SKM-1 treated with dmso at 0.1 percent for 144 hours (cell line): Measurements from ENCODE around the gene GFOD1.
"Not testable (repeated sequence)": the region's sequence is repeated elsewhere in the genome, so short reads cannot be mapped to it uniquely, and the experiment has no call there.

Experiments used
- DNase-seq: peaks from one replicate; lab custom pipeline; 2025; ENCODE audit not compliant: unreplicated experiment; lab: John Stamatoyannopoulos, UW

The GFOD1 gene

DNA sequence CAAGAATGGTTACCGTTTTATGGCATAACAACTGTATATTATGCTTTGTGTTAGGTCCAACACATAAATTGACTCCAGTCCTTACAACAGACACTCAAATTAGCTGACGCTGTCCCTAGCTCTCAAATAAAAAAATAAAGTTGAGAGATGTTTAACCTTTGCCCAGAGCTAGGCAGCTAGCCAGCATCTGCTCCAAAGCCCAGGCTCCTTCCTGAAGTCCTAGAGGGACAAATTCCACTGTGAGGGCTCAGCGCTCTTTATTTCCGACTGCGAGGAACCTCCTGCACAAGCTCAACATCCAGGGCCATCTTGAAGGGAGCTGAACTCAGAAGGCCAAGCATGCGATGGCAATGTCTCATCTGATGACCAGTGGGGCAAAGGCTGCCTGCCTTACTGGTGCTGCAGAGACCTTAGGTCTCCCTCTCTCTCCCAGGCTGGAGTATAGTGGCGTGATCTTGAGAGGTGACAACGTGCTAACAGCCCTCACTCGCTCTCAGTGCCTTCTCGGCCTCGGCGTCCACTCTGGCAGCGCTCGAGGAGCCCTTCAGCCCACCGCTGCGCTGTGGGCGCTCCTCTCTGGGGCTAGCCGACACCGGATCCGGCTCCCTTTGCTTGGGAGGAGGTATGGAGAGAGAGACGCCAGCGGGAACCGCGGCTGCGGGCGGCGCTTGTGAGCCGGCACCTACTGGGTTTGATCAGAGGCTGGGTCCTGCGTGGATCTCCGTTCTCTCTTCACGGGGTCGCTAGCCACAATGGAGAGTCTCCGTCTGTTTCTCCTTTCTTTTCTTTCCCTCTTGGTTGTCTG lies 24.7 kb upstream of the GFOD1 start:
- DNase-seq = no peak

DNA sequence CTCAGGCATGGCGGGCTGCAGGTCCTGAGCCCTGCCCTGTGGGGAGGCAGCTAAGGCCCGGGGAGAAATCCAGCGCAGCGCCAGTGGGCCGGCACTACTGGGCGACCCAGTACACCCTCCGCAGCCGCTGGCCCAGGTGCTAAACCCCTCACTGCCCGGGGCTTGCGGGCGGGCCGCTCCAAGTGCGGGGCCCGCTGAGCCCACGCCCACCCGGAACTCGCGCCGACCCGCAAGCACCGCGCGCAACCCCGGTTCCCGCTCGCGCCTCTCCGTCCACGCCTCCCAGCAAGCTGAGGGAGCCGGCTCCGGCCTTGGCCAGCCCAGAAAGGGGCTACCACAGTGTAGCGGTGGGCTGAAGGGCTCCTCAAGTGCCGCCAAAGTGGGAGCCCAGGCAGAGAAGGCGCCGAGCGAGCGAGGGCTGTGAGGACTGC lies 23.8 kb upstream of the GFOD1 start:
- DNase-seq = not testable (repeated sequence)

DNA sequence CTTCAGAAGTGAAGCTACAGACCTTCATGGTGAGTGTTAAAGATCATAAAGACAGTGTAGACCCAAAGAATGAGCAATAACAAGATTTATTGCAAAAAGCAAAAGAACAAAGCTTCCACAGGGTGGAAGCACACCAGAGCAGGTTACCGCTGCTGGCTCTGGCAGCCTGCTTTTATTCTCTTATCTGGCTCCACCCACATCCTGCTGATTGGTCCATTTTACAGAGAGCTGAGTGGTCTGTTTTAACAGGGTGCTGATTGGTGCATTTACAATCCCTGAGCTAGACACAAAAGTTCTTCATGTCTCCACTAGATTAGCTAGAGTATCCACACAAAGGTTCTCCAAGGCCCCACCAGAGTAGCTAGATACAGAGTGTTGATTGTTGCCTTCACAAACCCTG lies 23.0 kb upstream of the GFOD1 start:
- not testable (repeated sequence) for DNase-seq

DNA sequence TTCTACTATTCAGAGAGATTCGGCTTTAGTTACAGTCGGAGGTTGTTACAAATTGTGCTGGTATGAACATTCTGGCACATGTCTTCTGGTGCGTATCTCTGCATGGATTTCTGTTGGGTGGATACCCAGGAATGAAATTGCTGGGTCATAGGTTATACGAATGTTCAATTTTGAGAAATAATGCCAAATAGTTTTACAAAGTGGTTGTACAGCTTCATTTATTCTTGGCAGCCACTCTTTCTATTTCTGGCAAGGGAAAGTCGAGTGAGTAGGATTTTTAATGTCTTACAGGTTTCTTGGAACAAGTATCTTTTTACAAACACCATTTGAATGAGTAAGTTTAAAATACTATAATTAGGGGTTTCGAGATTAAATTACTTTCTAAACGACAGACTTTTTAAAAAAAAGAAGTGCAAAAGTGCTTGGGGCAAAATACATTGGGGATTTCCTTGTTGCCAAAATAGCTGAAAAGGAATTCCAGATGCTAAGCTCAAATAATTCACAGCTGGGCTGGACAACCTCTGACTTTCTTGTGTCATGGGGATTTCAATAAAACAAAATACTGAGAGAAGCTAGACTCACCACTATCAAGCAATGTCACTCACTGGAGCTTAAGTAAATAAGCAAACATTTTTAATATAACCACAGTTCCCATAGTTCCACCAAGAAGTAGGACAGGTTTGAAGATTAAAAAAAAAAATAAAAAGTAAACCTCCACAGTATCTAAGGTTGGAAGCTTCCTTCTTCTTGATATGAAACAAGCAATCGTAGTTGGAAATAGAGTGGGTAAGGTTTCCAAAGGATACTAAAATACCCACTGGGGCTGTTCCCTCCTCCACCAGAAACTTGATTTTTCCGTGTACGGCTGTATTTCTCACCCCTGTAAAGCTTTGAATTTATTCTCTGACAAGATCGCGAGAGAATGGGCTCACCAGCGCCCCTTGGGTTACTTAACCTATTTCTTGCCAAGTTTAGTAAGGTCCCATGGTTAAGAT lies 21.6 kb upstream of the GFOD1 start:
- no peak for DNase-seq

DNA sequence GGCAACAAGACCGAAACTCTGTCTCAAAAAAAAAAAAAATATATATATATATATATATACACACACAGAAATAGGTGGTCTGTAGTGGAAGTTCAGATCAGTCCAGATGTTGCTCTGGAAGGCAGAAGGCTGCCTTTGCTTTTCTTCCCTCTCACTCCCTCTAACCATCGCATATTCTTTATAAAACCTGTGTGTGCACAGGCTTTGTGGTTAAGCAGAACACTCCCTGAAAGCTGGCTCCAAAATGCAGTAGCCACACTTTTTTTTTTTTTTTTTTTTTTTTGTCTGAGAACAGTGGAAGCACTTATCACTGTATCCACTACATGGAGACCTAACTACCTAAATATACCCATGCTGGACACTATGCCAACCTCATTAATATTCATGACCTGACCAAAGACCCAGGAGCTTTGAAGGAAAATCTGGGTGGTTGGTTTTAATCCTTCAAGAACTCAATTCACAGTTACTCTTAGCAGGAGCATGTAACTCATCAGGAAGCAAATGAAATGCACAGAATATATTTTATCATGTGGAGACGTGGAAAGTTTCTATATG lies 20.0 kb upstream of the GFOD1 start:
- DNase-seq = no peak

DNA sequence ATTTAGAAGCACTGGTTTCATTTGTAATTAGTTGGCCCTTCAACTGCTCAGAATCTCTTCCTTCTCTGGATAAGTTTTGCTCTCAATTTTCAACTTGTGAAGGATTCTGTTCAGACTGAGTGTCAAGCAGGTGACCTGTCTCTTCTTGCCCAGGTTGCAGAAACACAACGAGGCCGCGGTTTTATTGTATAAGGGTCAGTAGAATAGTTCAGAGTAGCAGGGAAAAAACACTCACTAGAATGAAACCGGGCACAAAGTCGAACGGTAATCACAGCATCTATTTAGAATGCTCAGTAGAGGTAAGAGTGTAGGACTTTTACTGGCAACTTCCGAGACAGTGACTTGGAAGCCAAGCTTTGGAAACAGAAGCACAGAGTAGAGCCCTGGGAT lies 17.9 kb upstream of the GFOD1 start:
- no peak for DNase-seq

DNA sequence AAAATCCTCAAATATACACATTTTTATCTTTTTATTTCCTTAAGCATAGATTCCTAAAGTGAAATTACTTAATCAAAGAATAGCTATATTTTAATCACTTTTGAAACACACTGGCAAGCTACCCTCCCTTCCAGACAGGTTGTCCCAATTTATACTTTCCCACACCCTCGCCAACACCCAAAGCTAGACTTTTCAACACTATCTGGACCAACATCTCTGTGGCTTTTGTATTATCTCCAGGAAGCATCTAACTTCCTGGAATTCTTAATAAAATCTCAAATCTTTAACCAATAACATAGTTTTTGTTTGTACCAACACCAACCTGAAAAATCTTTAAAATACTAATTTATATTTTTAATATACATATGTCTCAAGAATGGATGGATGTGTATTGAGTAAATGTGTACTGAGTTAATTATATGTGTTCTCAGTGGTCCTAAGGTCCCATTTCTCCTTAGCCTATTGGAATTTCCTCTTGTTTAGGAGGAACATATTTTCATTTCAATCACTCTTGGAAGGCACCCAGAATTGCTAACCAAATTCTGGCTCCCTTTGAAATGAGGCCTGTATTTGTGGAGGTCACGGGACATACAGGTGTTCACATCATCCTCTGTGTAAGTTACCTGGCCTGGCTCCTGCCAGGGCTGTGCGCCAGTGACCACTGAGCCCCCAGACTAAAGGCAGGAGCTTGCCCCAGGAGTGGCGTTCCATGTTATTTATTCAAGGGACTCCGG lies 17.4 kb upstream of the GFOD1 start:
- no peak for DNase-seq

DNA sequence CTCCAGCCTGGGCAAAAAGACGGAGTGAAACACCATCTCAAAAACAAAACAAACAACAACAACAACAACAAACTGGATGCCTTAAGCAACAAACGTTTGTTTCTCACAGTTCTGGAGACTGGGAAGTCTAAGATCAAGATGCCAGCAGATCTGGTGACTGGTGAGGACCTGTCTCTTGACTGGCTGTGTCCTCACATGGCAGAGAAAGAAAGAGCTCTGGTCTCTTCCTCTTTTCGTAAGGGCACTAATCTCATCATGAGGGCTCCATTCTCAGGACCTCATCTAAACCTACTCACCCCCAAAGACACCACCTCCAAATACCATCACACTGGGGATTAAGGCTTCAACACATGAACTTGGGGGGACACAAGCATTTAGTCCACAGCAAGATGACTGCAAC lies 13.5 kb upstream of the GFOD1 start:
- DNase-seq = no peak

DNA sequence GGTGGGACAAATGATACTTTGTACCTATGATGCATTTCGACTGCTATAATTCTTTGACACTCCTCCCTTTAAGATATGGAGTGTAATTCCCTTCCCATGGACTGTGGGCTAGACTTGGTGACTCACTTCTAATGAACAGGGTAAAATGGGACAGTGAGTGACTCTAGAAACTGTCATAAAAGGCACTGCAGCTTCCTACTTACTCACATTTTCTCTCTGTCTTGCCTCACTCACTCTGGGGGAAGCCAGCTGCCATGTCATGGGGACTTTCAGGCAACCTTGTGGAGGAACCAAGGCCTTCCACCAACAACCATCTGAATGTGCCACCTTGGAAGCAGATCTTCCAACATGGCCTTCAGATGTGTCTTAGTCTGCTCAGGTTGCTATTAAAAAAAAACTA lies 12.9 kb upstream of the GFOD1 start:
- no peak for DNase-seq

DNA sequence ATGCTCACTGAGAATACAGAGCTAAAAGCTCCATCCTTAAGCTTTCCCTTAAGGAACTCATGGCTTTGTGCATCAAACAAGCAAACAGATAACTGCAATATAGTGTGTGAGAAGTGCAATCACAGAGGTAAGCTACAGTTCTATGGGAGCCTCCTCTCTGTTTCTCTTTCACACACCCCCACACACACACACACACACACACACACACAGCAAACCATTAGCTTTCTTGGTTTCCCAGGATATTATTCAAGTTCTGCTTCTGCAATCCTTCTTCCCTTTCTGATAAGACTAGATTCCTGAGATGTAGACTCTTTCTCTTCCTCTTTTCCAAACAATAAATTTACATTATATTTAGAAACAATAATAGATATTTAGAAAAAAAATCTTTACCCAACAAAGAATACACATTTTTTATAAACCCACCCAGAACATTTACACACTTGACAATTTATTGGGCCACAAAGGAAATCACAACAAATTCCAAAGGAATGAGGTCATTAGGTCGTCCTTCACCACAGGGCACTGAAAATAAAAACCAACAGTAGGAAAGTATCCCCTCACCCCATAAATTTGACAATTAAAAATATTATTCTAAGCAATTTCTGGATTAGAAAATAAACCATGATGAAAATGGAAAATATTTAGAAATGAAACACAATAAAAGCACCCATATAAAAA lies 9.3 kb upstream of the GFOD1 start:
- DNase-seq = peak; percentile 13

DNA sequence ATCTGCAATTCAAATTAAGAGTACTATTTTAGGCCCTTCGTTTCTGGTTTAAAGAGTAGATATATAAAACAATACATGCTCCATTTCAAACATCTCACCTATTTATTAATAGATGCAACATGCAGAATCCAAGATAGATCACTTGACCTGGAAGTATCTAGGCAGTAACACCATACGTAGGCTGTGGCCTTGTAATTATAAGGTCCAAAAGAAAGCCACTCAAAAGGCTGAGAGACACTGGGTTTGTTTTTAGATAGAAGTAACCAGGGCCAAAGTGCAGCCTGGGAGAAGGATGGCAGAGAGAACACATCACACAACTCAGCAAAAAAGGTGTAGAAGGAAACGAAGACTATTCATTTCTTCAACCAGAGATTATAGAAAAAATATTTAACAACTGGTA lies 8.4 kb upstream of the GFOD1 start:
- no peak for DNase-seq

DNA sequence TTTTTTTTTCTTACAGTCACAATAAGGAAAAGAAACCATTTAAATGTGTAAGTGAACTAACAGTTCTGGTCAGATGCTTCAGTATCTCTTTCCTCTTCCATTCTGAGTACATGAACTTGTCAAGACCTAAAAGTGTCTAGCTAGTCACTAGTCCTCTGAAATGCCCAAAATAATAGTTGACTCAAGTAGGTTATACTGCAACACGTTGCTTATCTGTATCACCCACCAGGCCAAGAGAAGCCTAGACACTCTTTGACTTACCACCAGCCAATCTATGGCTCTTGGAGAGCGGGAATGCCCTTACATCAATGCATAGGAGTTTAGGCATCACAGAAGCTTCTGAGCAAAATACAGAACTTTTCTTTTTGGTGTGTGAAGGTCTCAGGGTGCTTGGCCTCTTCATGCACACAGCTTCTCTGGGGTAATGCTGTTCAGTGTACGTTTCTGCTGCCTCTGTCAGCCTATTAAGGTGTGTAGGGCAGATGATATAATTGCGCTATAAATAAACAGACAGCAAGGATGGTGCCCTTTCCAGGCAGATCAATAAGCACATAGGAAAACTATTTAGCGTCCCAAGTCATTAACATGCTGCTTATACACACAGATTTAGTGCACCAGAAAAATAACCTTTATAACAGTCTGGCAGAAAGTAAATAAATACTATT lies 7.8 kb upstream of the GFOD1 start:
- DNase-seq = no peak

DNA sequence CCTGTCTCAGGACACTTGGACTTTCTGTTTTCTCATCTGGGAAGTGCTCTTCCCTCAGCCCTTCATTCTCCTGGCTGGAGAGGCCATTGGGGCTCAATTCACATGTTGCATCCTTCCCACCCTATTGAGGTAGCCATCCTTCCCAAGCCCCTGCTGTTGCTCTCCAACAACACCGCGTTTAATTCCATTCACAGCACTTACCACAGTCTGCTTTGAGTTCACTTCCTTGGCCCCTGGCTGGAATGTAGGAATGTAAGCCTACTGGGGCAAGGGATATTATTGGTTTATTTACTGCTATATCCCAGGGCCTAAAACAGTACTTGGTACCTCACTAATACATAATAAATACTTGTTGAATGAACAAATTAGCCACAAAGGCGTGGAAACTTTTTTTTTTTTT lies 6.7 kb upstream of the GFOD1 start:
- DNase-seq = no peak

DNA sequence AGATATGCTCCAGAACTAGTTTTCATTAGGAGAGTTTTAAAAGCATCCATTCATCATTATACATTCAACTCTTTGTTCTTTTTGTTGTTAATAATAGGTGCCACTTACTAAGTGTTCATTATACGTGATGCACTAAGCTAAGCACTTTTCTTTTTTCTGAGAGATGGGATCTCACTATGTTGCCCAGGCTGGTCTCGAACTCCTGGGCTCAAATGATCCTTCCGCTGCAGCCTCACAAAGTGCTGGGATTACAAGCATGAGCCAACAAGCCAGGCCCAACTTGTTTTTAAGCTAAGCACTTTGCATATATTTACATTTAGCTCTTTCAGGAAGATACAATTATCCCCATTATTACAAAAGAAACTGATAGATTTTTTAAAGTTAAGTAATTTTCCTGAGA lies 5.7 kb upstream of the GFOD1 start:
- no peak for DNase-seq

DNA sequence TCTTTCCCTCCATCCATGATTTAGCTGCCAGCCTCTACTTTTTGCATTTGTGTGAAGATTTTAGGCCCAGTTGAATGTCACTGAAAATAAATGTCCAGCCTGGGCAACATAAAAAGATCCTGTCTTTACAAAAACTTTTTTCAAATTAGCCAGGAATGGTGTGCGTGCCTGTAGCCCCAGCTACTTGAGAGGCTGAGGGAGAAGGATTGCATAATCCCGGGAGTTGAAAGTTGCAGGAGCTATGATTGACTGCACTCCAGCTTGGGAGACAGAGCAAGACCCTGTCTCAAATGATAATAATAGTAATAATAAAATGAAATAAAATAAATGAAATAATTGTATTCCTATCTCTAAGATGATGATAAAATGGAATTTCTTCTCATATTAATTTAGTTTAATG lies 5.0 kb upstream of the GFOD1 start:
- DNase-seq = no peak

DNA sequence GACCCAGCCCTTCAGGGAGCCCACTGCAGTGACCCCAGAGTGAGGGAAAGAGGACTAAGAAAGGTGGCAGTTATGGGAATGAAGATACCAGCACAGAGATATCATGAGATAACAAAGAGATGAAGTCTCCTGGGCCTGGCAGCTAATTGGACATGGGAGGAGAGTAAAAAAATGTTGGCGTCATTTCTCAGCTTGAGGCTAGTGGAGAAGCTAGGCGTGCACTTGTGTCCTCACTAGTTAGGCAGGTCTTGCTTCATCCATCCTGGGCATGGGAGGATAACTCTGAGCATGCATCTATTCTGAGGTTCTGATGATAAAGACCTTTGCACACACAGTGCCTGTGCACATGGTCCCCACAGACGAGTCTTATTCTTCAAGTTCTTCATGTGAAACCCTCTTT lies 4.1 kb upstream of the GFOD1 start:
- no peak for DNase-seq

DNA sequence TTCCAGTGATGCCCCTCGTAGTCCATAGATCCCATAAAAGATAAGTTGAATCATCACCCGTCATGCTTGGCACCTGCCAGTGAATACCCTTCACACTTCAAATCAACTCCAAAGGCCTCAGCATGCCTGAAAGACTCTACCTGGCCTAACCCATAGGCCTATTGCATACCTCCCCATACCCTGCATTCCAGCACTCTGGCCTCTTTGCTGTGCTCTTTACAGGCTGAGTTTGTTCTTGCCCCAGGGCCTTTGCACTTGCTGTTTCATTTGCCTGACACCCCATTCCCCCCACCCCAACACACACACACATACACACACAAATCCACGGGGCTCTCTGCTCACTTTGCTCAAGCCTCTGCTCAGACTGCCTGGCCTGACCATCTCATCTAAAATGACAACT lies 3.0 kb upstream of the GFOD1 start:
- DNase-seq = no peak

DNA sequence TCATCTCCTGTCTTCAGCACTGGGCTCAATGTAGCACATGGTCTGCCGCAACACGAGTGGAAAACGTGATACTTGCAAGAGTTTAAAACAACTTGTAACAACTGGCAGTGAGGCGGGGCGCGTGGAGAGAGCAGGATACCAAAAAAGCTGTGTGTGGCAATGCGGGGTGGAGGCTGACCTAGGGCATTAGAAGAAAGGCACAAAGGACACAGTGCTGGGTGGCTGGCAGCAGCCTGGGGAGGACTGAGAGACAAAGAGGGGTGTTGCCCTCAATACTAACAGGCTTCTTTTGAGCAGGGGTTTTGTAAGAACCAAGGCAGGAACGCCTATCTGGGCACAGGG lies 1.5 kb upstream of the GFOD1 start:
- DNase-seq = no peak

DNA sequence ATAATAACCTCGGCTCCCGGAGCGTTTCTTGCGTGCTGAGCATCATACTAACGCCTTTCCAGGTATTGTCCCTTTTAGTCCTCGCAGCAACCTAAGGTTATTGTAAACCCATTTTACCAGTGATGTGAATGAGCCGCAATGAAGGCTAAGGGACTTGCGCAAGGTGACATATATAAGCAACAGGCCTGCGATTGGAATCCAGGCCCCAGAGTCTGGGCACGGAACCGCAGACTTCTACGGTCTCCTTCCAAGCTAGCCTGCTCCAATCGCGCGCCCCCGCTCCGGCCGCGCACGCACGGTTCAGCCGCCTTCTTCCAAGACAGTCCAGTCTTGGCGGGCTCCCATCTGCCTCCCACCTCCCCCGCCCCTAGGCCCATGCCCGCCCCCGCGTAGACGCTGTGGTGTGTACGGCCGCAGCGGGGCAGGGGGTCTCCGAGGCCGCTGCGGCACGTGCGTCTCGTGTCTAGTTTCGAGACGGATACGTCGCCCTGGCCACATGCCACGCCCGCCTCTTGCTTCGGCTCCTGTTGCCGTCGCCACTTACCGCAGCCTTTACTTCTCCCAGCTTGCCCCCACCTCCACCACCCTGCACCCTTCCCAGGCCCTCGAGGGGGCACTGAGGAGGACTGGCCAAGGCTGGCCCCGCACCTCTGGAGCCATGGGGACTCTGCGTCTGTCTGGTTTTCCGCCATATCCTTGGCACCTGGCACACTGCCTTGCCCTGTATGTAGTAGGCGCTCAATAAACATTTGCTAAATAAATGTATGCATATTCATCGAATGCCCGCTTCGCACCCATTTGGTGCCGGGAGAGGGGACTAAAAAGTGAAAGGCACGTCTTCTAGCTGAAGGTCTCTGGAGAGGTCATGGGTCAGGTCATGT lies 855 bp upstream of the GFOD1 start:
- DNase-seq = no peak
